ENCODE measurements around the gene PECR. TPM values are rescaled to one million over a fixed set of nuclear protein-coding genes. Genes with fewer than 3 reads are reported as not detected.

PECR gene
- total RNA-seq, 1 donor: 7.0 TPM

DNA sequence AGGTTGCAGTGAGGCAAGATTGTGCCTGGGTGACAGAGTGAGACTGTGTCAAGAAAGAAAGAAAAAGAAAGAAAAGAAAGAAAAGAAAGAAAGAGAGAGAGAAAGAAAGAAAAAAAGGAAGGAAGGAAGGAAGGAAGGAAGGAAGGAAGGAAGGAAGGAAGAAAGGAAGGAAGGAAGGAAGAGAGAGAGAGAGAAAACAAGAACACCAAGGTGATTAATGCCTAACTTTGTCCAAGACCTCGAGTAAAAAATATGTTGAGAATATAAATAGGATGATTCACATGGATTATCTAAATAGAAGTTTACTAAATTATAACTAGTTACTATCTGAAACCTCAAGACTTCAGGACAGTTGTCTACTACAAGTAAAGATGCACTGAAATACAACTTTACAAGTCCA is 7.2 kb downstream of the PECR start:
- no peak overlapping the region for H3K4me3 ChIP-seq (ENCODE audit: low read depth, low read length)
- no peak for DNase-seq (ENCODE audit: low read depth)
- TF ChIP-seq, protein P1, sequence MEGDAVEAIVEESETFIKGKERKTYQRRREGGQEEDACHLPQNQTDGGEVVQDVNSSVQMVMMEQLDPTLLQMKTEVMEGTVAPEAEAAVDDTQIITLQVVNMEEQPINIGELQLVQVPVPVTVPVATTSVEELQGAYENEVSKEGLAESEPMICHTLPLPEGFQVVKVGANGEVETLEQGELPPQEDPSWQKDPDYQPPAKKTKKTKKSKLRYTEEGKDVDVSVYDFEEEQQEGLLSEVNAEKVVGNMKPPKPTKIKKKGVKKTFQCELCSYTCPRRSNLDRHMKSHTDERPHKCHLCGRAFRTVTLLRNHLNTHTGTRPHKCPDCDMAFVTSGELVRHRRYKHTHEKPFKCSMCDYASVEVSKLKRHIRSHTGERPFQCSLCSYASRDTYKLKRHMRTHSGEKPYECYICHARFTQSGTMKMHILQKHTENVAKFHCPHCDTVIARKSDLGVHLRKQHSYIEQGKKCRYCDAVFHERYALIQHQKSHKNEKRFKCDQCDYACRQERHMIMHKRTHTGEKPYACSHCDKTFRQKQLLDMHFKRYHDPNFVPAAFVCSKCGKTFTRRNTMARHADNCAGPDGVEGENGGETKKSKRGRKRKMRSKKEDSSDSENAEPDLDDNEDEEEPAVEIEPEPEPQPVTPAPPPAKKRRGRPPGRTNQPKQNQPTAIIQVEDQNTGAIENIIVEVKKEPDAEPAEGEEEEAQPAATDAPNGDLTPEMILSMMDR (IDR thresholded peaks at IDR 0.05; ENCODE audit: insufficient read depth, low read length): no peak

DNA sequence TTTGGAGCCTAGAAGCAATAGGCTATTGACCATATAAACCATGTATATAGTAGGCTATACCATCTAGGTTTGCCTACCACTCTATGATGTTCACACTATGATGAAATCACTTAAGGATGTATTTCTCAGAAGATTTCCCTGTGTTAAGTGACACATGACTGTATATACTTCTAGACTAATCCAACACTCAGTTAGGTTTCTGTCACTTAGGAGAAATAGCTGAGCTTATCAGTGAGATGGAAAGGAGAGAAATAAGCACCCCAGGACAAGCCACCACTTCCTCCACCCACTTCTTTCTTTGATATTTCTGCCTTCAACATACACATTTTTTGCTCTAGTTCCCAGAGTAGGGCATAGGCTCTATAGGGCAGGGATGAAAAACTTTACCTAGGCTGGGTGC is 7.8 kb downstream of the PECR start:
- DNase-seq (ENCODE audit: low read depth): no peak
- TF ChIP-seq, protein P1 (IDR thresholded peaks at IDR 0.05; ENCODE audit: insufficient read depth, low read length): no peak
- H3K4me3 ChIP-seq (ENCODE audit: low read depth, low read length): no peak overlapping the region

DNA sequence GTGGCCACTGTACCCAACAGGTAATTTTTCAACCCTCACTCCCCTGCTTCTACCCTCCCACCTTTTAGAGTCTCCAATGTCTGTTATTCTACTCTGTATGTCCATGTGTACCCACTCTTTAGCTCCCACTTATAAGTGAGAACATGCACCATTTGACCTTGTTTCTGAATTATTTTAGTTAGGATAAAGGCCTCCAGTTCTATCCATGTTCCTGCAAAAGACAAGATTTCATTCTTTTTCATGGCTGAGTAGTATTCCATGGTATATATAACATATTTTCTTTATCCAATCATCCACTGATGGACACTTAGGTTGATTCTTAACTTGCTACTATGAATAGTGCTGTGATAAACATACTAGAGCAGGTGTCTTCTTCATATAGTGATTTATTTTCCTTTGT is 9.1 kb downstream of the PECR start:
- DNase-seq (ENCODE audit: low read depth): no peak
- TF ChIP-seq, protein P1 (IDR thresholded peaks at IDR 0.05; ENCODE audit: insufficient read depth, low read length): no peak
- H3K4me3 ChIP-seq (ENCODE audit: low read depth, low read length): no peak overlapping the region

DNA sequence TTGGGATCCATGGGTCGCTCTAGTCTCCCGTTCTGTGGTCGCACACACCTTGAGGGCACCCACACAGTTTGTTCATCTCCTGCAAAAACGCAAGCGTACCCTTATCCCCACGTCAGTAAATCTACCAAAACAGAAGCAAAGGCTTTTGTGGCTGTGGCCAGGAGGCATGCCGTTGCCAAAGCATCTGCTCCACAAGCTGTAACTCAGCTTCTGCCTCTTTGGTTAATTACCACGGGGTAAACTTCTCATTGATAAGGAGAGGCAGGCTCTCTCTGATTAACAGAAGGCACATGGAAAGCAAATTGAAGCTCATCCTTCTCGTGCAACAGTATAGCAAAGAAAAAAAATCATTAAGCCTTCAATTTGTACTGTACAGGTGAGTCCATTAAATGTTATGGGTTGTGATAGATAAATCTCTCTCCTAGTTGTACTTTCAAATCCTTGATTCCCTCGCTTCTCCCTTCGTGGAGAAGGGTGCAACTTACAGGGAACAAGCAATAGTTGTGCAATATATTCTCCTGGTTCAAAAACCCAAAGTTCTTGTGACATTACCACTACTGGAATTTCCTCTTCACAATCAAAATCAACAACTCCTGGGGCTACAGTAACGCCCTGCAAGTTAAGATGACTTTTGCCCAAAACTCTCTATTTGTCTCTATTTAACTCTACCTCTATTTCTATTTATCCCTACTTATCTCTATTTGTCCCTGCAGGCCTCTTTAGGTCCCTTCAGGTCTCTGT is 10.3 kb downstream of the PECR start:
- no peak overlapping the region for H3K4me3 ChIP-seq (ENCODE audit: low read depth, low read length)
- TF ChIP-seq, protein P1 (IDR thresholded peaks at IDR 0.05; ENCODE audit: insufficient read depth, low read length): no peak
- peak; percentile 7 for DNase-seq (ENCODE audit: low read depth)

DNA sequence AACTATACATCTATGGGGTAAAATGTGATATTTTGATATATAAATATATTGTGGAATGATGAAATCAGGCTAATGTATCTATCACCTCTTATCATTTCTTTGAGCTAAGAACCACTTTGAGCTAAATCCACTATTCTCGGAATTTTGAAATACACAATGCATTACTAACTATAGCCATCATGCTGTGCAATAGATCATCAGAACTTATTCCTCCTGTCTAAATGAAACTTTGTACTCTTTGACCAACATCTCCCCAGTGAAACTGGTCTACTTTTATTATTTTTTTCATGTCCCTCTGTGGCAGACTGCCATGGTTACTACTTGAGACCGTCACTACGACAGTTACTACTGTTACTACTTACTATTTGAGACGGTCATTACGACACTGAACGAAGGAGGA is 11.4 kb downstream of the PECR start:
- H3K4me3 ChIP-seq (ENCODE audit: low read depth, low read length): no peak overlapping the region
- DNase-seq (ENCODE audit: low read depth): no peak
- TF ChIP-seq, protein P1 (IDR thresholded peaks at IDR 0.05; ENCODE audit: insufficient read depth, low read length): no peak

DNA sequence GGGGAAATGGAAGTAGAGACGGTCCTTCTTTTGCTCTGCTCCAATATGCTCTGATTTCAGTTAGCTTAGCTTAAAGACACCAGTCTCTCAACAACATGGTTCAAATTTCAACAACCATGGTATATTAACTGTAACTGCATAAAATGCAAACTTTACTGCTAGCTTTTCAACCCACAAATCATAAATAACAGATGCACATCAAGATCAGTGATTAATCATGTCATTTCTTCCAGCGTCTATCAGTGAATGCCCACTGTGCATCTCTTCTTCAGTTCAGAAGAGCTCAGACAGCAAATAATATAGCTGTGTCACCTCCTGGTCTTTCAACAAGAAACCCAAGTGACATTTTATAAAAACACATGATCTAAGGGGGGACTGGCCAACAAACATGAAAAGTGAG is 12.6 kb downstream of the PECR start:
- TF ChIP-seq, protein P1 (IDR thresholded peaks at IDR 0.05; ENCODE audit: insufficient read depth, low read length): no peak
- DNase-seq (ENCODE audit: low read depth): no peak
- H3K4me3 ChIP-seq (ENCODE audit: low read depth, low read length): no peak overlapping the region

DNA sequence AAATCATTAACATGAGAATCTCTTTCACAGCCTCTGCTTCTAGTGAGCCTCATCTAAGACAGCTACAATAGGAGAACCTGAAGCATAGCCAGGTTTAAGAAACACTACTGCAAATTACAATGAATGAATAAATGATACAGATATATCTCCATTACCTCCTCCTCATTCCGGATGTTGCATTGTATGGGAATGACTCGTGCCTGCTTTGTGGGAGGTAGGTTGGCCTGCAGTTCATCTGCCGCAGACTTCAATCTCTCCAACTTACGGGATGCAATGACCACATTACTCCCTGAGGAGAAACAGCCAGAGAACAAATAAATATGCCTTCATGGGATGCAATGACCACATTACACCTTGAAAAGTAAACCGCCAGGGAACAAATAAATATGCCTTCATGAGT is 15.4 kb downstream of the PECR start:
- peak; percentile 68 for DNase-seq (ENCODE audit: low read depth)
- H3K4me3 ChIP-seq (ENCODE audit: low read depth, low read length): no peak overlapping the region
- TF ChIP-seq, protein P1 (IDR thresholded peaks at IDR 0.05; ENCODE audit: insufficient read depth, low read length): no peak

Data from fibroblast of the aortic adventitia (primary cell).